Right ventricle myocardium inferior (tissue), 1 donor: ENCODE results near the gene BTBD19. TPM values are rescaled to one million over a fixed set of nuclear protein-coding genes. Genes with fewer than 3 reads are reported as not detected.
"Not testable (repeated sequence)": the region's sequence is repeated elsewhere in the genome, so short reads cannot be mapped to it uniquely, and the experiment has no call there.

ENCODE experiments used
- ATAC-seq: fragments of 200-7000 bp; cut with Tn5 transposase; one replicate; pipeline ENCODE4 v1.9.1; 2020; ENCODE audit warnings: mild to moderate bottlenecking, moderate library complexity
- DNase-seq: peaks from one replicate; pipeline ENCODE4 v3.0.0; 2021; ENCODE audit errors: missing footprints
- intact Hi-C: fragments of 100-400 bp; cut with DNase I; formaldehyde crosslinking; loops from one replicate; pipeline ENCODE4 v1.11.0; 2022
- total RNA-seq: library from RNA; stranded (reverse); fragmentation: NEBNext Ultra II Directional; extraction: Animal tissue kit (Norgen Biotek cat#: 25700); gene quantifications from one replicate; pipeline ENCODE4 v1.2.1, GENCODE V29; 2021
- donor health status: DM: no; HTN: yes; CAD: no; lungs with severe emphysema.

BTBD19 gene
- total RNA-seq, 1 donor from 2014 or later = 2.8 TPM

GRCh38 chr1:44838294-44838693 lies 30.0 kb downstream of the BTBD19 start:
- DNase-seq, ATAC-seq, intact Hi-C loops: not testable (repeated sequence)

GRCh38 chr1:44839576-44839975 lies 31.3 kb downstream of the BTBD19 start:
- ATAC-seq (no peak), DNase-seq (no peak)
- intact Hi-C loops = no loop called here

GRCh38 chr1:44842486-44842861 lies 34.2 kb downstream of the BTBD19 start:
- ATAC-seq = peak; percentile 14
- intact Hi-C loops = no loop called here

GRCh38 chr1:44842862-44843655 lies 34.7 kb downstream of the BTBD19 start, which contains the start of gene PTCH2:
PTCH2 (minus strand) TSS chr1:44843253; CDS start chr1:44842932, 321 bp downstream.
- ATAC-seq (peak; percentile 91), DNase-seq (peak; percentile 86)
- intact Hi-C loops = no loop called here

More at GRCh38 chr1:44842486-44842861, 34.2 kb downstream of the BTBD19 start:
- no peak for DNase-seq

GRCh38 chr1:44846985-44847384 lies 38.7 kb downstream of the BTBD19 start:
- intact Hi-C loops = no loop called here
- ATAC-seq = no peak
- no peak for DNase-seq

GRCh38 chr1:44847845-44848244 lies 39.5 kb downstream of the BTBD19 start:
- intact Hi-C loops = no loop called here
- no peak for DNase-seq
- no peak for ATAC-seq

- intact Hi-C loops = no loop called here
- DNase-seq = no peak
- peak; percentile 12 for ATAC-seq
These were observed 40.3 kb downstream of the BTBD19 start for GRCh38 chr1:44848456-44849181.

GRCh38 chr1:44849575-44850132 lies 41.3 kb downstream of the BTBD19 start:
- intact Hi-C loops = no loop called here
- ATAC-seq (no peak), DNase-seq (no peak)

GRCh38 chr1:44851308-44851707 lies 43.0 kb downstream of the BTBD19 start:
- ATAC-seq = no peak
- intact Hi-C loops = no loop called here

GRCh38 chr1:44853201-44853600 lies 44.9 kb downstream of the BTBD19 start:
- no peak for ATAC-seq
- DNase-seq = no peak
- intact Hi-C loops = no loop called here

More at GRCh38 chr1:44851308-44851707, 43.0 kb downstream of the BTBD19 start:
- no peak for DNase-seq

- no peak for DNase-seq
- intact Hi-C loops = no loop called here
- no peak for ATAC-seq
These were observed 46.6 kb downstream of the BTBD19 start for GRCh38 chr1:44854970-44855369.

- intact Hi-C loops = no loop called here
- no peak for DNase-seq
- ATAC-seq = no peak
These were observed 47.4 kb downstream of the BTBD19 start for GRCh38 chr1:44855742-44856141.

- intact Hi-C loops = no loop called here
- ATAC-seq (no peak), DNase-seq (no peak)
These were observed 49.1 kb downstream of the BTBD19 start for GRCh38 chr1:44857446-44857845.

GRCh38 chr1:44860331-44860730 lies 52.0 kb downstream of the BTBD19 start:
- intact Hi-C loops = no loop called here

GRCh38 chr1:44860891-44861425 lies 52.6 kb downstream of the BTBD19 start:
- DNase-seq (no peak), ATAC-seq (no peak)
- intact Hi-C loops = no loop called here

More at GRCh38 chr1:44860331-44860730, 52.0 kb downstream of the BTBD19 start:
- ATAC-seq (no peak), DNase-seq (no peak)

GRCh38 chr1:44862829-44863401 lies 54.6 kb downstream of the BTBD19 start:
- DNase-seq = no peak
- no peak for ATAC-seq
- intact Hi-C loops = no loop called here
